PC-3 (cell line): ENCODE results near the gene ABCF1. TPM values are rescaled to one million over a fixed set of nuclear protein-coding genes. Genes with fewer than 3 reads are reported as not detected.

ENCODE experiments used
- ATAC-seq: fragments of 200-7000 bp; cut with Tn5 transposase; 2 replicates; pipeline ENCODE4 v1.9.1; 2020; ENCODE audit warnings: mild to moderate bottlenecking, moderate library complexity
- BruUV-seq: library from RNA; stranded (reverse); fragments of 400-500 nt; replicated peaks from 2 replicates; lab custom pipeline; 2021; lab: Mats Ljungman, UMichigan
- CTCF ChIA-PET: fragments of 300-600 bp; sonication (Branson Sonifier 250); formaldehyde crosslinking; loops from one replicate; lab custom pipeline; 2022; ENCODE audit warnings: antibody characterized with exemption; lab: Charles Lee
- POLR2A ChIA-PET: fragments of 300-600 bp; sonication (Branson Sonifier 250); formaldehyde crosslinking; loops from one replicate; lab custom pipeline; 2022; ENCODE audit warnings: antibody characterized with exemption; ENCODE audit not compliant: unreplicated experiment; lab: Charles Lee
- DNase-seq: peaks from one replicate; pipeline ENCODE4 v3.0.0-alpha.2; 2015
- H2AFZ ChIP-seq: fragments of 300-600 bp; sonication (generic); 2 replicates; pipeline ENCODE4 v1.6.0; 2016; ENCODE audit warnings: antibody characterized with exemption, low read length
- H3F3A ChIP-seq: fragments of 300-600 bp; sonication (generic); one replicate; pipeline ENCODE4 v1.6.0; 2017; ENCODE audit warnings: antibody characterized with exemption, low read length, control low read depth, mild to moderate bottlenecking; ENCODE audit not compliant: unreplicated experiment
- H3K27ac ChIP-seq: fragments of 300-600 bp; sonication (generic); 2 replicates; pipeline ENCODE4 v1.5.1; 2016; ENCODE audit warnings: mild to moderate bottlenecking, low read length
- H3K27me3 ChIP-seq: fragments of 300-600 bp; sonication (generic); 2 replicates; pipeline ENCODE4 v1.6.1; 2016; ENCODE audit warnings: low read length, mixed read lengths
- H3K36me3 ChIP-seq: fragments of 300-600 bp; sonication (generic); 2 replicates; pipeline ENCODE4 v1.6.1; 2016; ENCODE audit warnings: low read depth, mixed run types, low read length, mixed read lengths
- H3K4me1 ChIP-seq: fragments of 300-600 bp; sonication (generic); 2 replicates; pipeline ENCODE4 v1.5.1; 2016; ENCODE audit warnings: low read length; ENCODE audit not compliant: insufficient read depth
- H3K4me2 ChIP-seq: fragments of 300-600 bp; sonication (generic); 2 replicates; pipeline ENCODE4 v1.6.0; 2016; ENCODE audit warnings: low read length
- H3K4me3 ChIP-seq: fragments of 300-600 bp; sonication (generic); 2 replicates; pipeline ENCODE4 v1.5.1; 2016; ENCODE audit warnings: mild to moderate bottlenecking, low read length, mixed read lengths
- H3K79me2 ChIP-seq: fragments of 300-600 bp; sonication (generic); 2 replicates; pipeline ENCODE4 v1.6.1; 2017; ENCODE audit warnings: low read length, mixed read lengths
- H3K9ac ChIP-seq: fragments of 300-600 bp; sonication (generic); 2 replicates; pipeline ENCODE4 v1.6.0; 2016; ENCODE audit warnings: mild to moderate bottlenecking, low read length
- H3K9me2 ChIP-seq: fragments of 300-600 bp; sonication (generic); replicated peaks from 2 replicates; pipeline ENCODE4 v1.6.1; 2016; ENCODE audit warnings: mixed run types, low read length, mixed read lengths
- H3K9me3 ChIP-seq: fragments of 300-600 bp; sonication (generic); 2 replicates; pipeline ENCODE4 v1.6.1; 2016; ENCODE audit warnings: low read length, mixed read lengths
- H4K20me1 ChIP-seq: fragments of 300-600 bp; sonication (generic); 2 replicates; pipeline ENCODE4 v1.6.1; 2016; ENCODE audit warnings: low read length, mixed read lengths
- EZH2 ChIP-seq: fragments of 300-600 bp; sonication (generic); IDR thresholded peaks from one replicate; pipeline ENCODE4 v1.6.1; 2017; ENCODE audit warnings: antibody characterized with exemption, mild to moderate bottlenecking, low read length; ENCODE audit not compliant: unreplicated experiment
- EZH2phosphoT487 ChIP-seq: fragments of 300-600 bp; sonication (generic); IDR thresholded peaks from 2 replicates; pipeline ENCODE4 v1.6.1; 2018; ENCODE audit warnings: mild to moderate bottlenecking, antibody characterized with exemption, low read length, borderline replicate concordance
- intact Hi-C: fragments of 100-400 bp; cut with micrococcal nuclease; formaldehyde crosslinking; loops from 2 replicates; pipeline ENCODE4 v1.9.0; 2023
- total RNA-seq: library from RNA; depleted of rRNA; stranded (reverse); fragments of >200 nt; gene quantifications from 2 replicates; pipeline ENCODE4 v1.2.3, GENCODE V29; 2014
- TF ChIP-seq, protein P1 (sequence below): fragments of 300-600 bp; sonication (generic); conservative IDR thresholded peaks from 2 replicates; pipeline ENCODE4 v1.5.1; 2017; ENCODE audit warnings: antibody characterized with exemption, low read depth, mild to moderate bottlenecking, low read length

Gene ABCF1
- total RNA-seq, 1 experiment from 2014 or later: 67.3 TPM

DNA sequence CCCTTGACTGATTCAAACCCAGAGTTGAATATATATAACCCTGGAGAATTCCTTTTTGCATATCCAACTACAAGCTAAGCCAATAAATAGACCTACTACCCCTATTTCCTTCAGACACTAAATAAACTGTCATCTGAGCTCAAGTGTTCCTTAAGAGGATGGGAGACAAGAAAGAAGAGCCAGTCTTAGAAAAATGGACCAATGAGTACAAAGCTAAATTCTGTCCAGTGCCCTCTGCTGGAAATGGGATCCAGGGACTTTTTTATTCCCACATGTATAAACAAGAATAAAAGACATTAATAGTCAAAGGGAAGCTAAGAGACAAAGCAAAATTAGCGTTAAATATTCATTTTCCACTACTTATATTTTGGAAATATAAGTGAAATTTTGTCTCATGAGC lies 41.0 kb downstream of the ABCF1 start:
- Histone ChIP-seq H3K79me2 (peaks cover 60% of the 10 kb centered on the region), H2AFZ (no peak overlapping the region), H3F3A (peaks cover 27% of the 10 kb centered on the region), H3K4me3 (no peak overlapping the region), H3K4me1 (peaks cover 30% of the 10 kb centered on the region), H3K27ac (no peak overlapping the region), H3K27me3 (no peaks in the 10 kb centered on the region), H3K9ac (no peak overlapping the region), H3K9me2 (no peaks in the 10 kb centered on the region), H3K4me2 (peak overlapping the region; percentile 99; the same call in 1 of the 2 replicates), H3K9me3 (no peaks in the 10 kb centered on the region), H4K20me1 (peaks cover 42% of the 10 kb centered on the region), H3K36me3 (peaks cover 42% of the 10 kb centered on the region)
- BruUV-seq: no TSS peak
- TF ChIP-seq, protein P1, sequence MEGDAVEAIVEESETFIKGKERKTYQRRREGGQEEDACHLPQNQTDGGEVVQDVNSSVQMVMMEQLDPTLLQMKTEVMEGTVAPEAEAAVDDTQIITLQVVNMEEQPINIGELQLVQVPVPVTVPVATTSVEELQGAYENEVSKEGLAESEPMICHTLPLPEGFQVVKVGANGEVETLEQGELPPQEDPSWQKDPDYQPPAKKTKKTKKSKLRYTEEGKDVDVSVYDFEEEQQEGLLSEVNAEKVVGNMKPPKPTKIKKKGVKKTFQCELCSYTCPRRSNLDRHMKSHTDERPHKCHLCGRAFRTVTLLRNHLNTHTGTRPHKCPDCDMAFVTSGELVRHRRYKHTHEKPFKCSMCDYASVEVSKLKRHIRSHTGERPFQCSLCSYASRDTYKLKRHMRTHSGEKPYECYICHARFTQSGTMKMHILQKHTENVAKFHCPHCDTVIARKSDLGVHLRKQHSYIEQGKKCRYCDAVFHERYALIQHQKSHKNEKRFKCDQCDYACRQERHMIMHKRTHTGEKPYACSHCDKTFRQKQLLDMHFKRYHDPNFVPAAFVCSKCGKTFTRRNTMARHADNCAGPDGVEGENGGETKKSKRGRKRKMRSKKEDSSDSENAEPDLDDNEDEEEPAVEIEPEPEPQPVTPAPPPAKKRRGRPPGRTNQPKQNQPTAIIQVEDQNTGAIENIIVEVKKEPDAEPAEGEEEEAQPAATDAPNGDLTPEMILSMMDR: peak; percentile 68
- TF ChIP-seq EZH2: no peak
- ATAC-seq: 0 out of 2 replicates have a peak, but pooled peaks have one; percentile 5
- ChIA-PET POLR2A (interaction anchor here (0.6 to 0.7 kb wide), 2 partner anchors 11 to 12 kb away, joined by 3 to 7 read pairs; no protein-coding TSS in a partner anchor), CTCF (interaction anchor here (0.6 to 1.9 kb wide), 5 partner anchors 13 to 127 kb away, joined by 3 to 6 read pairs (median 4); no protein-coding TSS in a partner anchor)
- intact Hi-C loops: no loop called here
- peak; percentile 45 for DNase-seq

DNA sequence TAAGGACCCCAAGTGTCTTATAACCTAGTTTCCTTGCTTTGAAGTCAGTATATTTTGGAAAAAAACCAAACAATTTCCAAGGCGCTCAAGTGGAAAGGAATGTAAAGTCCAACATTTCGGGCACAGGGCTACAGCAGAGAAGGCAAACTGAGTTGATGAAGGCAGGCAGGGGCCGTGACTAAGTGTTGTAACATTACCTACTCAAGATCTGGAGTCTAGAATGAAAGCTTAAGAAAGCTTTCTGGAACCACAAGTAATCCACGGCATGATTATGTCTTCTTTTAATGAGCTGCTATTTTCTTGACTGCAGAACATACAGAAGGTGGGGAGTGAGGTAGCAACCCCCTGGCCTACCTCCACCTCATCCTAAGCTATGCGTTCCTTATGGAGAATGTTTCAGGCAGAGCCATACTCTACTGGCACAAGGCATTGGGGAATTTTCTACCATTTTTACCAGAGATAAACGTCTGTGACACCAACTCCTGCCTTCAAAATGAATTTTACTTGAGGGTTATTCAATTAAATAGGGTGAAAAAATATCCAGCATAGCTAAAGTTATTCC lies 41.5 kb downstream of the ABCF1 start:
- H3K9ac ChIP-seq: no peak overlapping the region
- ChIA-PET POLR2A (interaction anchor here (0.7 kb wide), 2 partner anchors 12 to 75 kb away, joined by 3 read pairs; no protein-coding TSS in a partner anchor), CTCF (interaction anchor here (0.7 to 1.9 kb wide), 5 partner anchors 13 to 127 kb away, joined by 3 to 6 read pairs (median 4); no protein-coding TSS in a partner anchor)
- H3K4me1 ChIP-seq: peaks cover 30% of the 10 kb centered on the region
- TF ChIP-seq EZH2phosphoT487 (no peak), EZH2 (no peak)
- TF ChIP-seq, protein P1: no peak
- no peaks in the 10 kb centered on the region for H3K9me2 ChIP-seq
- intact Hi-C loops: no loop called here
- no peak overlapping the region for H3K27ac ChIP-seq
- peaks cover 38% of the 10 kb centered on the region for H3K36me3 ChIP-seq
- H2AFZ ChIP-seq: no peak overlapping the region
- no peak for ATAC-seq
- H3K9me3 ChIP-seq: no peaks in the 10 kb centered on the region
- peak overlapping the region; percentile 99 for H3K4me2 ChIP-seq
- peak; percentile 37 for DNase-seq
- no peaks in the 10 kb centered on the region for H3K27me3 ChIP-seq
- peaks cover 42% of the 10 kb centered on the region for H4K20me1 ChIP-seq
- no TSS peak for BruUV-seq
- peaks cover 25% of the 10 kb centered on the region for H3F3A ChIP-seq
- no peak overlapping the region for H3K4me3 ChIP-seq
- peaks cover 60% of the 10 kb centered on the region for H3K79me2 ChIP-seq
